PC-3 (cell line): ENCODE results near the gene KDM4C.

Experiments
- CTCF ChIP-seq: fragments of 300-600 bp; sonication (generic); conservative IDR thresholded peaks from 2 replicates; pipeline ENCODE4 v1.5.1; 2017; ENCODE audit warnings: antibody characterized with exemption, low read depth, mild to moderate bottlenecking, low read length
- EZH2 ChIP-seq: fragments of 300-600 bp; sonication (generic); IDR thresholded peaks from one replicate; pipeline ENCODE4 v1.6.1; 2017; ENCODE audit warnings: antibody characterized with exemption, mild to moderate bottlenecking, low read length; ENCODE audit not compliant: unreplicated experiment
- EZH2phosphoT487 ChIP-seq: fragments of 300-600 bp; sonication (generic); IDR thresholded peaks from 2 replicates; pipeline ENCODE4 v1.6.1; 2018; ENCODE audit warnings: mild to moderate bottlenecking, antibody characterized with exemption, low read length, borderline replicate concordance

DNA sequence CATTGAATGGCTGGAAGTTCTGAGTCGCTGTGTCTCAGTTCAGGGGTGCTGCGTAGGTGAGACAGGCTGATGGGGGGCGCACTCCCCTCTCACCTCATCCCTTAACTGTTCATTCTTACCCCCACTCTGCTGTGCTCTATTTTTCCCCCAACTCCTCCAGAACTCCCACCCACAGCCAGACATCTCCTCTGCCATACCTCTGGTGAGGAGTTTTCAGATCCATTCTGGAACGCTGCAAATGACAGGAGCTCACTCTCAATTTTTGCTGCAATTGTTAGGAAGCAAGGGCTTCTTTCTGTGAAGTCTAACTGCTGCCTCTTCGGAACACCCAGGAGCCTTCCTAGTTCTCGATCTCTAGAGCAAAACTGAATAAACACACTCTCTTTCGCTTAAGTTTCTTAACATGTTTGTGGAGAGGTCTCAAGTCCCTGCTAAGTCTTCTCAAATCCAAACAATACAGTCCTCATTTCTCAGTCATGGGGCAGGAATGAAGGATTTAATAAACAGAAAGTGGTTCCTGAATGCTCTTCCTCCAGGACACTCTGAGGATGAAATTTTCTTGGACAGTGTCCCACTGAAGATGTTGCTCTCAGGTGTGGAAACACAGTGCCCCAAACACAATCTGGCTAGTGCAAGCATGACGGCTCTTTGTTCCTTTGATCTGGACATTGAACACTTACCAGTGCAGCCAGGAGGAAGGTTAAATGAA is 387.7 kb downstream of the KDM4C start:
- TF ChIP-seq CTCF (no peak), EZH2 (no peak), EZH2phosphoT487 (no peak)
